Erythroblast (primary cell): ENCODE results near the gene NGB.

Source experiments
- GATA1 ChIP-seq: IDR thresholded peaks from 2 replicates; pipeline ENCODE4 v1.6.1; 2011; ENCODE audit warnings: low read depth, mild to moderate bottlenecking, control low read depth, low read length, moderate library complexity
- POLR2A ChIP-seq: IDR thresholded peaks from 2 replicates; pipeline ENCODE4 v1.6.1; 2011; ENCODE audit warnings: mild to moderate bottlenecking, low read length

GRCh38 chr14:77225892-77226557 lies 45.0 kb downstream of the NGB start:
- TF ChIP-seq POLR2A, result no peak
- TF ChIP-seq GATA1, result no peak
